Measurements from ENCODE around the gene TDRD7. TPM values are rescaled to one million over a fixed set of nuclear protein-coding genes. Genes with fewer than 3 reads are reported as not detected.

TDRD7 gene
- total RNA-seq, 1 donor, result 5.4 TPM

- DNase-seq (ENCODE audit: low read depth in 2 of 3, low spot score in 2 of 3), result no peak
These were observed 91.9 kb downstream of the TDRD7 start for GRCh38 chr9:97503862-97504210.

GRCh38 chr9:97504381-97505216 is 92.7 kb downstream of the TDRD7 start:
- no peak for DNase-seq (ENCODE audit: low read depth in 2 of 3, low spot score in 2 of 3)

DNA sequence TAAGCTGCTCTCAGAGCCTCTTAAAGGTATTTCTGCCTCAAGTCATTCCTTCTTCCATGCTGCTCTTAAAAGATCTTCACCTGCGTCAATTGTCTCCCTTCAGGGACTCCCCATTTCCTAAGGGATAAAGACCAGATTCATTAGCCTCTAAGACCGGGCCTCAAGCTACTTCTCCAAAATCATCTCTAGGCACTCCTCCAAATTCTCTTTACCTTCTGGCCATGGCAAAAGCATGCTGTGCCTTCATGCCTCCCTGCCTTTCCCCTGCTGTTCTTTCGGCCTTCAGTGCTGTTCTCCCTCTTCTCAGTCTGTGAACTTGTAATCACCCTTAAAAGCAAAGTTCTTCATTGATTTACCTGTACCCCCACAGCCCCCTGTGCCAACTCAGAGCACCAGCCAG is 93.9 kb downstream of the TDRD7 start:
- DNase-seq (ENCODE audit: low read depth in 2 of 3, low spot score in 2 of 3), result no peak

GRCh38 chr9:97506306-97506705 is 94.4 kb downstream of the TDRD7 start:
- no peak for DNase-seq (ENCODE audit: low read depth in 2 of 3, low spot score in 2 of 3)

- DNase-seq (ENCODE audit: low read depth in 2 of 3, low spot score in 2 of 3), result no peak
These were observed 94.9 kb downstream of the TDRD7 start for GRCh38 chr9:97506787-97507186.

DNA sequence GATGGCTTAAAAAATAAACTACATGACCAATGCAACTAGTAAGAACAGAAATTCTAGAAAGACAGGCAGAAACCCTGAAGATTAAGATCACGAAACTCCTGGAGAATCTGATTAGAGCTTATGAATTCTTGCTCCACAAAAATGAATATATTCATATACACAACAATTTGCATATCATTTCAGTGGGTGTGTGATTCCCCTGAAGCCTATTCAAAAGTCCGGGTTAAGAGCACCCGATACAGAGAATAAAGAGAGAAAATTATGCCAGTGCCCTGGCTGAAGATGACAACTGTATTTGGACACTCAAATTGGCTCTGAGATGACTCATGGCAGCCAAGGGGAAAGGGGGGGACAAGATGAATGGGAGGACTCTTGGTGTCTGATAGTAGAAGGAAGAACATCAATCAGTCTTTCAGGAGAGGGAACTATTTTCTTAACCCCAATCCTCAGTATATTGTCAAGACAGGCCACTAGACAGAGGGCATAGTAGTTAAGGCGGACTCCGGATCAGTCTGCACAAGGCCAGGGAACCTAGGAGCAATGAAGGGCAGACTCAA is 95.6 kb downstream of the TDRD7 start:
- DNase-seq (ENCODE audit: low read depth in 2 of 3, low spot score in 2 of 3), result no peak

GRCh38 chr9:97508852-97509251 is 97.0 kb downstream of the TDRD7 start:
- no peak for DNase-seq (ENCODE audit: low read depth in 2 of 3, low spot score in 2 of 3)

DNA sequence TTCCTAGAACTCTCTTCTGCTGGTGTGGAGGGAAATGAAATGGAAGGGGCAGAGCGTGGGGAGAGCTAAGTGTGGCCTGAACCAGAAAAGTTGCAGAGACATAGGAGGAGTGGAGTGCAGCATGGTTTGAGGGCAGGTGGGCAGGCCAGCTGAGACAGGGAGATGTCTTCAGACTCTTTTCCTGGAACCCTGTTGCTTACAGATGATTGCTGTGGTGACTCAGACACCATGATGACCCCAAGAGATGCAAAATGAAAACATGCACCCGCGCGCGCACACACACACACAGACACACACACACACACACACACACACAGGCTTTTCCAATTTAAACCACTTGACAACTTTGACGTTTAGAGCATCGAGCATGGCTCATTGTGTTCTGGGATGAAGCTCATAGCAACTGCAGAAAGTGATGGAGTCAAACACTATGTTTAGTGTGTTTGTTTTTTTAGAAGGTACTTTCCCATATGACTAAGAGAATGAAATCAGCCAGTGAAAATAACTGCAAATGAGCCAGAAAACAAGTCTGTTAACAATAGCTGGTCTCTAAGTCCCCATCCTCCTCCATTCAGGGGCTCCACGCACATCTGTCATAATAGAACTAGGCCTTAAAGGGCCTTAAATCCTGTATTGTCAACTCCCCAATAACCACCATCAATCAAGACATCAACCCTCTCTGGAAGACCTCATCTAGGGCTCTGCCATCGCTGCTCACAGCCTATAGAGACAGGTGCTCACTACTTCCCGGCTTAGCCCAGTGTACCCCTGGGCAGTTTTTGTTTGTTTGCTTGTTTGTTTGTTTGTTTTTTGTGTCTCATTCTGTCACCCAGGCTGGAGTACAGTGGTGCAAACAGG is 99.1 kb downstream of the TDRD7 start:
- peak in 1 of 3 donors; percentile 23 for DNase-seq (ENCODE audit: low read depth in 2 of 3, low spot score in 2 of 3)

GRCh38 chr9:97511655-97512427 is 99.9 kb downstream of the TDRD7 start:
- no peak for DNase-seq (ENCODE audit: low read depth in 2 of 3, low spot score in 2 of 3)

DNA sequence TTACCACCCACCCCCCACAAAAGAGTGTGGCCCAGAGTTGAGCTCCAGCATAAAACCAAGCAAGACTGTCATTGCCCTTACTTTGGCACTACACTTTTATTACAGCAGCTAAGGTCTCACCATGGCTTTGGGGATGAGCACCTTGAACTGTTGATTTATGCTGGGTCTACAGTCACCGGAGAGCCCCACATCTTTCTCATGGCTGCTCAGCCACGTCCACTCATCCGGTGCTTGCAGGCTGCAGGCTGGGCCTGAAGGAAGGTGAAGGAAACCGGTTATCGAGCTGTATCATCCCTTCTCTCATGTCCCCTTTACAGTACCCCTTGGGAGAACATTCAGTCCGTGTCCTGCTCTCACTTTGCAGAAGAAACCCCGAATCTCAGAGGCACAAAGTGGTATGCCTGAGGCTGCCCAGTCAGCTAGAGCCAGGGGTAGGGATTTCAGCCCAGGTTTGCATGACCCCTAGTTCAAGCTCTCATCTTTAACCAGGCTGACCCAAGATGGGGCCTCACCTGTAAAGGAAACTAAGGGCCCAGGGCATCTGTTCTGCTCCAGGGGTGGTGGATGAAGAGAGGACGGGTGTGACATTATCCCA is 101.2 kb downstream of the TDRD7 start:
- DNase-seq (ENCODE audit: low read depth in 2 of 3, low spot score in 2 of 3), result no peak

- no peak for DNase-seq (ENCODE audit: low read depth in 2 of 3, low spot score in 2 of 3)
These were observed 102.6 kb downstream of the TDRD7 start for GRCh38 chr9:97514531-97514930.

GRCh38 chr9:97515662-97516061 is 103.8 kb downstream of the TDRD7 start:
- no peak for DNase-seq (ENCODE audit: low read depth in 2 of 3, low spot score in 2 of 3)

DNA sequence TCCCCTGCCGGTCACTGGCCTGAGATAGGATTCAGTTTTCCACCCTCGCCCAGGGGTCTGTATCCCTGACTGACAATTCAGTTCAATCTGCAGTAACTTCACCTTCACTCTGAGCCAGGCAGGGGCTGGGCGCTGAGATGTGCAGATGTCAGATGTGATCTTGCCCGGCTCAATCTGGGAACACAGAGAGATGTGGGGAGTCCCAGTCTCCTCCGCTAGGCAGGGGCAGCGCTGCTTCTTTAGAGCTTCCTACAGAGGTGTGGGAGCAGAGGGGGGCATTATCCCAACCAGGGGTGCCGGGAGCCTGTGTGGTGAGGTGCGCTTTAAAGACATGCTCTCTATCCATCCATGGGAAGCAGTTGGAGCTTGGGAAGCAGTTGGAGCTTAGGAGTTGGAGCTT is 104.2 kb downstream of the TDRD7 start:
- DNase-seq (ENCODE audit: low read depth in 2 of 3, low spot score in 2 of 3), result no peak

GRCh38 chr9:97517331-97518089 is 105.6 kb downstream of the TDRD7 start:
- DNase-seq (ENCODE audit: low read depth in 2 of 3, low spot score in 2 of 3), result no peak

GRCh38 chr9:97518166-97518908 is 106.4 kb downstream of the TDRD7 start:
- no peak for DNase-seq (ENCODE audit: low read depth in 2 of 3, low spot score in 2 of 3)

GRCh38 chr9:97518909-97519307 is 107.0 kb downstream of the TDRD7 start:
- peak in 2 of 3 donors; percentile 77 to 87 for DNase-seq (ENCODE audit: low read depth in 2 of 3, low spot score in 2 of 3)

DNA sequence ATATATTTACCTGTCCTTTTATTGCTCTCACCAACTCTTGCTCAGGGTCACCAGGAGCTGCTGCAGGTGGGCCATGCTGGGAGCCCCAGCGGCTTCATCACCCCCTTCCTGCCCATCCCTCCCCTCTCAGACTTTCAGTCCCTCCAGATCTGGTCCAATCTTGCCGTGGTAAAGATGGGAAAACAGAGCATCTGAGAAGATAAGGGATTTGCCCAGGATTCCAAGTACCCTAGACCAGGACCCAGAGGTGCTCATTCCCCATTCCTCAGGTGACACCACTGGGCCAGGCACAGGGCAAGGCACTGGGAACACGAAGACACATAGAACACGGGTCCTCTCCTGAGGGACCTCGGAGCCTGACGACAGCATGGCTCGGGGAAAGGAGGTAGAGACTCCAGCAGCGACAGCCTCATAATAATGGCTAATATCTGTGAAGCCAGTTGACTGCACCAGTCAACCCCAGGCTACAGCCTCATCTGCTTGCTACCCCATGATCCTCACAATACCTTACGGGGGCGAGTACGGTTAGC is 107.6 kb downstream of the TDRD7 start:
- DNase-seq (ENCODE audit: low read depth in 2 of 3, low spot score in 2 of 3), result no peak

DNA sequence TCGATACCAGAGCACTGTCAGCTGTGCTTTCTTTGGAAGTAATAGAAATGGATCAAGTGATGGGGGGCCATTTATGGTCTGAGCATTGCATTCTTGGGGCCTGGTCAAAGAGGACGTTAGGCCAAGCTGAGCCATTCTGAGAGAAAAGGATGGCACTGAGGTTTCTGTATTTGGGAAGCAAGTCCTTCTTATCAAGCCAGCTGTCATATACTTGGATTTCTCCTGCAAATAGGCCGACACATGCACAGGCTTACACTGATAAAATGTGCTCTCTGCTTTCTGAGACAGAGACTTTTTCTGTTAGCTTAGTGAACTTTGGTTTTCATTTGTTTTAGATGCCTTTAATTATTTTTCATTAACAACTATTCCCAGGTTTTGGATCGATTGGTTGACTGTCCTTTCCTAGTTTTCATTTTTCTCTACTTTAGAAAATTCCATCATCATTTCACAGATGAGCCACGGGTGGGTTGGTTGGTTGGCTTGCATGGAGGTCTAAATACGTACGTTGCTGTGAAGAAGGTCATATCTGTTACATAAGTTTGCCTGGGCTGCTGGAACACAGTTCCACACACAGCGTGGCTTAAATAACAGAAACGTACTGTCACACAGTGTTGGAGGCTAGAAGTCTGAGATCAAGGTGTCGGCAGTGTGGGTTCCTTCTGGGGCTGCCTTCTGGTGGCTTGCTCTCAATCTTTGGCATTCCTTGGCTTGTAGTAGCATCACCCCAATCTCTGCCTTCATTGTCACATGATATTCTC is 109.9 kb downstream of the TDRD7 start:
- no peak for DNase-seq (ENCODE audit: low read depth in 2 of 3, low spot score in 2 of 3)
